ENCODE results near the gene WWTR1.

WWTR1 gene

DNA sequence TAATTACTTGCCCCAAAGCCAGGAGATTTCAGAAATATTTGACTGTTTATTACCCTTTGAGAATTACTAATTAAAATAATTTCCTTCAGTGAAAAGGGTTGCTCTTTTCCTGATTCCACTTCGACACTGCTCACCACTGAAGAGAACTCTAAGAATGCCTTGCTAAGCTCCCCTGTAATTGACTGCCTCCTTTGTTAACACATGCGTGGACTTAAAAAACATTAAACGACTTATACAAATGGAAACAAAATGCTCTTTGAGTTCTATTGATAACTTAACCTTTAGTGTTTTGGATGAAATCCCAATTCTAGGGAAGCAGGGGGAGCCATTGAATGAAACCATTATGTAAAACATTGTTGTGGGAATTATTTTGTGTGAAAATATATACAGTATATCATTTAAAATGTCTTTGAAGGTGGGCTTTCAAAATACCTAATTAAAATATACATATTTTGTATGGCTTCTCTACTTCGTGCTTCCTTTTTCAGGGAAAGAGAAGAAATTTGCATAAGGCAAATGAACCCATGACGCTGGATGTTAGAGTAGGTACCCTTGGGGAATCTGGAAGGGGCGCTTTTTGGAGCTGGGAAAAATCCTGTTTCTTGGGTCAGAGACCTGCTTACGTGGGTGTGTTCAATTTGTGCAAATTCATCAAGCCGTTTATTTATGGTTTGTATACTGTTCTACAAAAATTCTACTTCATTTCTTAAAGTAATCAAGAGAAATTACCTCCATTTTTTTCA lies 64.2 kb downstream of the WWTR1 start:
- no peak for DNase-seq (ENCODE audit: low read depth in 2 of 2)

DNA sequence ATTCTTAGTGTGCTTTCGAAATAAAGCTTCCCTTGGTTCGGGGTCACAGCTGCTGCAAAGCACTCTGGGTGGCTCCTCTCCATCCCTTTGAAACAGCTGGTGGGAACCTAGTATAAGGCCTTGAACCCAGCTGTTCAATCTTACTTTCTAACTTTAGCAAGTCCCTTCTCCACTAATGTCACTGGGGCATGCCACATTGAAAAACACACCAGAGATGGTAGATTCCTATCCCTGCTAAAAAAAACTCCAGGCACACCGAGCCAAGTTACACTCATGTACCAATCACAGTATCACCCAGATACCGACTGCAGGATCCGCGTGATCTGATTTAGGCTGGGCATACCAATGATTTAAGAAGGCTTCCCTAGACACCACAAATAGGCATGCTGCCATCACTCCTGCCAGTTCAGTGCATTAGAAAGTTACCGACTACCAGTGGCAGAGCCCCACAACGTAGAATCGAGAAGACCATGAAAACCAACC lies 65.0 kb downstream of the WWTR1 start:
- DNase-seq (ENCODE audit: low read depth in 2 of 2), result no peak

DNA sequence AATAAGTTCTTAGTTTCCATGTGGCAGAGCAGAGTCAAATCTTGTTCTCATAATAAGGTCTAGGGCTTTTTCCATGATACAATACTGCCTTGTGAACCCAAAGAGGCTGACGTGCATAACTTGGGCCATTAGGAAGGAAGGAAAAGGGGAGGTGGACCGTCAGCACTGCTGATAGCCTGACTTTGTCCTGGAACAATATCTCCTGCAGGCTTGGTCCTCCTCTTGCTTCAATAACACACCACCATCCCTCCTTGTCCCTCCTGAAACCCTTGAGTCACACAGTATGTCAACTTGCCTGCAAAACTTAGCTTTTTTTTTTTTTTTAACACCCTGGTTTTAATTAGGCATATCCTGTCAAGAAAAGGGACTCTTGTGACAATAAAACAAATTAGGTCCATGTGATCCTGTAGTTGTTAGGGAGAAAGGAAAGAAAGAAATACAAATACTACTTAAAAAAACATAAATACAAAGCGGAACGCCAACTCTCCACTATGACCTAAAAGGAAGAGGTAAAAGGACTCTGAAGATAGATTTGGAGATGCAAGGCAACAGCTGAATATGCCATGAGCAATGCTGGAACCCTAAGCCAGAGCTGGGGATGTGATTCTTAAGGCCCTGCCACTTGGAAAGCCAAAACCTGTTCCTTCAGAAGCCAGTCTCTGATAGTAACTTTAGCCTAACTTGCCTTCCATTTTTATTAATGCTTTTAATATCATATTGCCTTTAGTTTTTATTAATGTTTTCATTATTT lies 67.0 kb downstream of the WWTR1 start:
- DNase-seq (ENCODE audit: low read depth in 2 of 2), result no peak

DNA sequence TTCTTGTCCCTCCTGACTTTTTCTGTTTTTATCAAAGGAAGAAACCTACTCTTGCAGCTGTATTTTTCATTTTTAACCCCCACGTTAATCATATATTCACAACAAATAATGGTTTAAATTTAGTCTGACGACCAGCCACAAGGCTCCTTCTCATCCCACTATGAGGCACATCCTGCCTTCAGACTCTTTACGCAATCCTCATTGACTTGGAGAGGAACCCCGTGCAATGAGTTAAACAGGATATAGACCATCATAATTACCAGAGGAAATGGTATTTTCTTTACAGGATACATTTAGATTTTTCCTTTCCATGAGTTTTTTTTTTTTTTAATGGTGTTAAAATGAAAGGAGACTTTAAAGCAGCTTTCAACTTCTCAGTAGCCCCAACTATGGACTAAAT lies 68.5 kb downstream of the WWTR1 start:
- no peak for DNase-seq (ENCODE audit: low read depth in 2 of 2)

DNA sequence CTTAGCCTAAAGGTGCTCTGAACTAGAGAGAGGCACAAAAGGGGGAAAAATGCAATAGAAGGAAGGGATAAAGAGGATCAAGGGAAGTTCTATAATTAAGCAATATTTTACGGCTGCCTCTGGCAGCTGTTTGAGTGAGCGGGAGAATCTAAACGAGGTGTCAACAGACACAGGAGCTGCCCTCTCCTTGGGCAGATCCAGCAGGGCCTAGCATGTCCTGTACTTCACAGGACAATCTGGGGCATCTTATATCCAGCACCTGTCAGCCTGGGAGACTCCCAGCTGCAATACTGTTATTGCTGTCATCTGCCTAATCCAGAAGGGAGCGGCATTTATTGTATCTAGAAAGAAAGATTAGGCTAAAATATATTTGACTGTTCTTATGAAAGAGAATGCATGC lies 68.9 kb downstream of the WWTR1 start:
- no peak for DNase-seq (ENCODE audit: low read depth in 2 of 2)

DNA sequence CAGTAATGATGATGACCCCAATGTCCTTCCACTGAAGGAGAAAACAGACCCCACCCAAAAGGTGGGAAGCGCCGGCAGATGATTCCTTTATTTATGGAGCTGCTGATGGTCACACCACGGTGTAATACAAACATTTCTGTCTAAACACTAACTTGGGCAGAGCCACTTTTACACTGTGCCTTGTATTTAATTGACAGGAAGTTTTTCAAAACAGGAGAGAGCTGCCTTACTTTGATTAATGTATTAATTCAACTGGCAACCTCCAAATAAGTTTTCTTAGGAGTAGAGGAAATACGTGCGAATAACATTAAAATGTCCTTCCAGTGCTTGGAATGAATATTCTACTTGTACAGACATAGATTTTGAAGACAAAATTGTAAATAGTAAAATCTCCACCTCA lies 70.4 kb downstream of the WWTR1 start:
- no peak for DNase-seq (ENCODE audit: low read depth in 2 of 2)

DNA sequence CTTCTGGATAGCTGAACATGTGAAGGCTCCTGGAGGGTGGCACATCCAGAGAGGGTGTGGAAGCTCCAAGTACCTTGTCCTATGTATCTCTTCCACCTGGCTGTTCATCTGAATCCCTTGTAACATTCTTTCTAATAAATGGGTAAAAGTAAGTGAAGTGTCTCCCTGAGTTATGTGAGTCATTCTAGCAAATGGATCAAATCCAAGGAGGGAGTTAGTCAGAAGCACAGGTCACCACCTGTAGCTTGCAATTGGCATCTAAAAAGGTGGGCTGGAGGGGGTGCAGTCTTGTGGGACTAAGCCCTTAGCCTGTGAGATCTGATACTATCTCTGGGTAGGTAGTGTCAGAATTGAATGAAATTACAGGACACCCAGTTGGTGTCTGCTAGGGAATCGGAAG lies 71.0 kb downstream of the WWTR1 start:
- no peak for DNase-seq (ENCODE audit: low read depth in 2 of 2)

DNA sequence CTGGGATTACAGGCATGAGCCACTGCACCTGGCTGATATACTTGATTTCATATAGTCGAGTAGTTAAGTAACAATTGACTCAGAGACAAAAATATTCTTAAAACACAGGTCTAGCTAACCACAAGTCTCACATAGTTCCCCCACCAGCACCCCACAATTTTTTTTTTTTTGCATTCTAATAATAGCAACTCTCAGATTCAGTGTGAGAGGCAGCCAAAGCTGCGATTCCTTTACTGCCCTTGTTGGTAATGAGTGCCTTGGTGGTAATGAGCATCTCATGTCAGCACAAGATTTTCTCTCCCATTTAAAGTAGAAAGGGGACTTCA lies 72.5 kb downstream of the WWTR1 start:
- DNase-seq (ENCODE audit: low read depth in 2 of 2), result no peak

DNA sequence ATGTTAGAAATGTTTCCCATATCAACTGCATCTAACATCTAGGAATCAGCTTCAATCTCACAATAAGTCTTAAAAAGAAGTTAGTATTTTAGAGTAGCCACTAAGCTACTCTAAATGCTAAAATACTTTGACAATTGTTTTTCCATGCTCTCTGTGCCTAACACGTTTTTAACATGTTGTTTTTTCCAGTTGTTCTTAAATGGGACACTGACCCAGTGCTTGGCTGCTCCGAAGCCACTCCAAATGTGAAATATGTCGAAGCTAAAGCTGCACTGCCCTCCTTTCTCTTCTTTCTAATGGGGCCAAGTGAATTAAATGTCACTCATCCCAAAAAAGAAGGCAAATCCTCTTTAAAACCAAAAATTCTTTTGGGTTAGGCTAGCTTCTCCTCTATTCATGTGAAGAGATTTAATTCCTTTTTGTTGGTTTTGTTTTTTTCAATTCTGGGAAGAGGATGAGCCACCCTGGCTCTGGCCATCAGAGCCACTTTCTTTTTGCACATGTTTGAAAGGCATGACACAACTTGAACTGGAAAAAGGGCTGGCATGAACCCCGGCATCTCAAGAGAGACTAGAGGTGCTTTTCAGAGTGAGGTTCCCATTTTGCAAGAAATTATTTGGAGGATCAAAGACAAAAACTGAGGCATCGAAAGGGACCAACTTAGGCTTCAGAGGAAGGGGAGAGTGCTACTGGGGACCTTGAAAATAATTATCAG lies 73.7 kb downstream of the WWTR1 start:
- no peak for DNase-seq (ENCODE audit: low read depth in 2 of 2)

DNA sequence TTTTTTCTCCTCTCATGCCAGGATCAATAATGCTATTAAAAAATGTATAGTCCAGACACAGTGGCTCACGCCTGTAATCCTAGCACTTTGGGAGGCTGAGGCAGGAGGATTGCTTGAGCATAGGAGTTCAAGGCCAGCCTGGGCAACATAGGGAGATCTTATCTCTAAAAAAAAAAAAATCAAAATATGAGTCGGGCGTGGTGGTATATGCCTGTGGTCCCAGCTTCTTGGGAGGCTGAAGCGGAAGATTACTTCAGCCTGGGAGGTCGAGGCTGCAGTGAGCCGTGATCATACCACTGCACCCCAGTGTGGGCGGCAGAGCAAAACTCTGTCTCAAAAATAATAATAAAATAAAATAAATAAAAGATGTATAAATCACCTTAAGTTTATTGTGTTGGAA lies 75.4 kb downstream of the WWTR1 start:
- DNase-seq (ENCODE audit: low read depth in 2 of 2), result no peak

DNA sequence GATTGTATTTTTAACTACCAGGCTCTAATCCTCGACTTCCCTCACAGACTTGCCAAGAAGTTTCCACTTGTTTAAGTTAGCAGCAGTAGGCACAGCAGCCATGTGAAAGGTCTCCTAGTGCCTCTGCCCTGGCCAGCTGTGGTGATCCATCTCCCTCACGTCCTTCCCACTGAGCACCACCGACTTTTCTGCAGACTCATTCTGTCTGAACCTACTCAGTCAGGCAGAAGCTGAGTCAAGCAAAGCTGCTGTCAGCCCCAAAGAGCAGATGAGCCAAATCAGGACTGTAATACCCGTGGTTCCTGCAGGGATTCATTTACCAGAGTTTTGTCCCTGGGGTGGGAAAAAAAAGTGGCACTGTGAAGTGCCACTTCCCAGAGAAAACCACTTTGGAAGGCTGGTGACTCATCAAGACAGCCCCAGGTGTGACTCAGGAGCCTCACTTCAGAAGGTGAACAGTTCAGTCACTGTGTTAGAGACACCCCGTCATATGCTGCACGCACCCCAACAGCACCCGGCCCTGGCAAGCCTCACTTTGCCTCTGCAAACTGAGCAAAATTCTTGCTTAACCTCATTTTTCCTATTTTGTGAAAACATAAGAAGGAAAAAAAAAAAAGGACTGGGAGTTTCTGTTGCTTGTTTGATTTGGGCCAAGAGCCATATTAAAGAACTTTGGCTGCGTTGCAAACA lies 76.0 kb downstream of the WWTR1 start:
- no peak for DNase-seq (ENCODE audit: low read depth in 2 of 2)

DNA sequence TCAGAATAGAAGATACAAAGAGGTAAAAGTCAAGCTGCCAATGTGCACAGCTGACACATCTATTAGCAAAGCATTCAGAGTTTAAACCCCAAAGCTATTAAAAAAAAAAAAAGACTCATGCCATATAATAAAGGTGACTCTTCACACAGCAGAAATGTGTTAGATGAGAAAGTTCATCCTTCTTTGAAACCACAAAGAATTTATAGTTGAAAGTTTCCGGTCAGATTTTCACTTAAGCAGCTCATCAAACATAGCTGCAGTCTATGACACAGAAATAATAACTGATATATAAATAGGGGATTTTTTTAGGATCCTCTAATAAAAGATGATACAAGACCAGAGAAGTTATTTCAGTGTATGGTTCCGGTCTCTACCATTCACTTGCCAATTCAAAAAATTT lies 76.6 kb downstream of the WWTR1 start:
- DNase-seq (ENCODE audit: low read depth in 2 of 2), result no peak

DNA sequence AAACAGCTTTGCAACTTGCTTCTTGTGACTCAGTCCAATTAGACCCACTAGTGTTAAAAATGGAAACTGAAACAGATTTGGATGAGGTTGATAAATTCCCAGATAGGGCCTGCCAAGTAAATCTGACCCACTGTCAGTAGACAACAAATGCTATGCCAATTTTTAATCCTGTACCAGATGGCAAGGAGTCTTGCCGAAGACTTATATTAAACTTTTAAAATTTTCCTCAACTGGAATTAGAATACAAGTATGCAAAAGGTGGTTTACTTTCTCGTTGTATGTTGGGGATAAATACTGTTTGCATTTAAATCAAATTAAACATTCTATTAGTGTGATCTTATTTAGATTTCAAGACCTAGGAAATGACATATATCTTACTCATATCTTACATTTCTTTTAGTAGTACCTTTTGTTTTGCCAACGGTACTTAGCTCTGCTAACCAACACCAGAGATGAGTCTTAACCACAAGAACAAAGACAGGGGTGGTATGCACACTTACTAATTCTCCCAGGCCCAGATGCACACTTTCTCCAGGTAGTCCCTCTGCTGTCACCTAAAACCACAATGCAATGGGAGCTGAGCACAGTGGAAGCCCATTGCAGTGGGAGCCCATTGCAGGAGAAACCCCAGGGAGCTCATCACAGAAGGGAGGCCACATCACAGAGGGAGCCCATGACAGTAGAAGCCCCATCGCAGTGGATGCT lies 77.8 kb downstream of the WWTR1 start:
- DNase-seq (ENCODE audit: low read depth in 2 of 2), result no peak

DNA sequence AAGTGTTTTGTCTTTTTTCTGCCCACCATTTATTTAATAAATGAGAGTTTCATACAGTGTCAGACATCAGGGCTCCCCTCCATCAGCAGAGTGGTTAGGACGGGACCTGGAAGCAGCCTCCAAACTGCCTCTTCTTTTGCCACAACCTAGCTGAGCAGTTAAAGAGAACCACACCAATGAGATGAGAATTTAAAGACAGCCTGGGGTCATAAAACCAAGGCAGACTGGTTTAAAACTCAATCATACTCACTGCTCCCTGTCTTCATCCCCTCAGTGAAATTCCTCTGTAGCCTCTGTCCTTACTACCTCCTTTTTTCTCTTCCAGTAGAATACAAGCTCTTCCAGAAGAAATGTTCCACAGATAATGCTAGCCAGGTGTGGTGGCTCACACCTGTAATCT lies 78.7 kb downstream of the WWTR1 start:
- no peak for DNase-seq (ENCODE audit: low read depth in 2 of 2)

DNA sequence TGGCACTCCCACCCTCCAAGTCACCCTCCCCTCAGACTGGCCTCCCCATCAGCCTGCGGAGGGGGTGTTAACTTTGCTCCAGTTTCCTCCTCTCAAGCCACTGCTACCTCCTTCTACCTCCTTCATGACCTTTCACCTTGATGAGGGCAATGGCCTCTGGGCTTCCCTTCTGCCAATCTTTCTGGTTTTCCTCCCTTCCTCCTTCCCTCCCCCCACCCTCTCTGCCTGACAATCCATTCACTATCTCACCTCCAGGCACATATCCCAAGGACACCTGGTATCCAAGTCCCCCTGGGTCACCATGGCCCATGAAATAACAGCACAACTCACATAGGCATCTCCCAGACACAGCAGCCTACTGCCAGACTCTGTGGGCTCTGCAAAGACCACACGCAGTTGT lies 80.0 kb downstream of the WWTR1 start:
- no peak for DNase-seq (ENCODE audit: low read depth in 2 of 2)

DNA sequence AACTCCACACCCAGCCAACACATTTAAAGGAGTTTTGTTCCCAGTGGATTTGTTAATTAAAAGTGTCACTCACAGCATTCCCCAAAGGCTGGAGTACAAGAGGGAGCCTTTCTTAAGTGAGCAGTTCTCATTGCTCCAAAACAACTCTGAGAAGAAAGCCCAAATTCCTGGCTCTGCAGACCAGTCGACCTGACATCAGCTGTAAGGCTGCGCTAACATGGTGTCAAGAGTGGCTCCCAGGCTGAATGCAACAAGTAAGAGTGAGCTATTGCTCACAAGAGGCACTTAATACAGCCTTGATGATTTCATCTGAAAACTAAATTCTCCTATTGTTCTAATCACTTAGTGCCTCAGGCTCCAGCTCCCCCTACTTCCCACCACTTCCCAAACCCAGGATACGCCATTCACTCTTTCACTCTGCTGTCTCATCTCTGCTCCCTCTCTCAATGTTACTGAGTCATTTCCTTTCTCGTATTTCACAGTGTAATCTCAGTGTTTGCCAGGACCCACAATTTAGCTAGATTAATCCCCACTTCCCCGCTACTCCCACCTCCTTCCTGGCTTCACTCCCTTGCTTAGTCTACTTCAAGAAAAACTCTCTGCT lies 81.8 kb downstream of the WWTR1 start:
- no peak for DNase-seq (ENCODE audit: low read depth in 2 of 2)

DNA sequence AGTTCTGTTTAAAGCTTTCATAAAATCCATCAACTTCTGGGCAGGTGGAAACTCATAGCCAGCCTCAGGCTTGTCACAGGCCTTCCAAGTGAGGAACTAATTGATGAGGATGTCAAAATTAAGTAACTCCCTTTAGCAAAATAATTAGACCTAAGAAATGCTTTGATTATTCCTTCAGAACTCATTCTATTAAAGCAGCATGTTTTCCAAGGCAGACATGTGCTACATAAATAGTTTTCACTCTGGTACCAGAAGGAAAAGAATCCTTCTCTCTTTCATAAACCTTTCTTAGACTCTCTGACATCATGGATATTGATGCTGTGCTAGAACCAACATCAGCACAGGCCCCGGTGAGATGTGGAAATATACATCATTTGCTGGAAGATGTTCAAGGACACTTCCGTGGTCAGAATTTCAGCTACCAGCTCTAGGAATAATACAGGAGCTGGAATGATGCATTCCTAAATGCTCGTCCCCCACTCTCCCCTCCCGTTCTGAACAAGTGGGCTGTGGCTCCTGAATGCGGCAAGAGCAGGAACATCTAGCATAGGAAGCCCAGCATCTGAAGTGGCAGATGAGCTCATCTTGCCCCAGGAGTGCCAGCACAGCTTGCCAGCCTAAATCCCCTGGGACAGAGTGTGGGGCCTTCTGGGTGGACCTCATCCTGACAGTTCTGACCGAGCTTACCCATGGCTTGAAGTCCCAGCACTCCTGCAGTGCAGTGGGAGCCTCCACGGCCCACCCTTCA lies 82.4 kb downstream of the WWTR1 start:
- no peak for DNase-seq (ENCODE audit: low read depth in 2 of 2)

DNA sequence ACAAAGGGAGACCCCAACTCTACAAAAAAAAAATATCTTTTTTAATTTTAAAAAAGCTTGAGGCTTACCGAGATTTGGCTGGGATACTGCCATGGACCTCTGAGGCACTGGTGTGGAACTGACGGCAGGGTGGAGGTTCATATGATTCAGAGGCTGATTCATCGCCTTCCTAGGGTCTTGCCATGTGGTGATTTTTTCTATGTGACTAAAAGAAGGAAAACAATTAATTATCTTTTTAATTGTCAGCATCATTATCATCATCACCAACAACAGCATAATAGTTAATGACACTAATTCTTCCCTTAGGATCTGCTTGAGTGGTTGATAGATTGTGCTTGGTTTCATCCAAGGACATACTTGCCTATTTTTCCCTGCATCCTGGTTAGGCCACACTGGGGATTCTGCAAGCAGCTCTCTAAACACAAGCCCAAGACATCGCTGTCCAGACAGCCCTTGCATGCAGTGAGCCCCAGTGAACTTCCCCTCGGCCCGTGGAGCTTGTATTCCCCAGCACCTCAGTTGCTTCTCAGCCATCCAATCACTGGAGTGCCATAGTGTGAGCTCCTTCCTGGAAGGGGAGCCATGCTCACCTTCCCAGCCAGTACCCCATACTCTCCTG lies 84.9 kb downstream of the WWTR1 start:
- no peak for DNase-seq (ENCODE audit: low read depth in 2 of 2)

DNA sequence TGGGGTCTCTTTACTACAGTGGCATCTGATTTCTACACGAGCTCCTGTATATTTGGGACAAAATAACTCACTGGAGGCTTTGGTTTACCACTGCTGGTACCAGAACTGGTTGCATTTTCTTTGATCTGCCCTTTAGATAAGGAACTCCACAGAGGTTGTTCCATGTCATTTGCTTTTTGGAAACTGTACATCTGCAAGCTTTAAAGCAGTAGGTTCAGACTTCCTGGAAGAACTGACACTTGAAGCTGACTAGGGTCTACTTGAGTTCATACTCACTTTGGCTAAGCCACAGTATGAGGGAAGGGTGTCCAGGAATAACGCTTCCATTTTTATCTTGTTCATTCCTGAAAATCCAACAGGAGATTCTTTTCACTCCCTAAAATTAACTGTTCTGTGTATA lies 86.4 kb downstream of the WWTR1 start:
- DNase-seq (ENCODE audit: low read depth in 2 of 2), result no peak

DNA sequence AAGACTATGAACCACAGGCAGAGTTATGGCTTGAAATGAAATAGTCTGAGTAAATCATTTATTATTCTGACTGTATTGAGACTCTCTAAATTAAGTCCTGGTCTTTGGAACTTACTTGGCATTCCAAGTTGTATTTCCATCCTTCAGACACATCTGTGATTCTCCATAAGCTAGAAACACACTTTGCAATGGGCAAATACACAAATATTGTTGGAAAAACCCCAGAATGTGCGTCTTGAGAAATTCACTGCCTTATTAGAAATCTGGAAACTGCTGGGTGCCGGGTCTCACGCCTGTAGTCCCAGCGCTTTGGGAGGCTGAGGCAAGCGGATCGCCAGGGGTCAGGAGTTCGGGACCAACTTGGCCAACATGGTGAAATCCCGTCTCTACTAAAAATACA lies 87.8 kb downstream of the WWTR1 start:
- DNase-seq (ENCODE audit: low read depth in 2 of 2), result no peak
